Astrocyte (in vitro differentiated cells and primary cell): Measurements from ENCODE around the gene FGF8. TPM values are rescaled to one million over a fixed set of nuclear protein-coding genes. Genes with fewer than 3 reads are reported as not detected.

ENCODE experiments used
- DNase-seq: peaks from one replicate; pipeline ENCODE4 v3.0.0-alpha.2; 2010; ENCODE audit warnings: low read depth
- FAIRE-seq: peaks from 2 replicates; lab custom pipeline; 2011; peaks lifted over from hg19 to GRCh38; lab: Jason Lieb, UNC
- H2AFZ ChIP-seq: 2 replicates; pipeline ENCODE4 v1.6.0; 2012; ENCODE audit warnings: low read depth, low read length, inconsistent platforms
- H3K27ac ChIP-seq: 2 replicates; pipeline ENCODE4 v1.5.1; 2011; ENCODE audit warnings: low read depth, low read length, inconsistent platforms
- H3K27me3 ChIP-seq: 2 replicates; pipeline ENCODE4 v1.6.0; 2011; ENCODE audit warnings: low read length, inconsistent platforms; ENCODE audit not compliant: insufficient read depth
- H3K36me3 ChIP-seq: 2 replicates; pipeline ENCODE4 v1.5.1; 2011; ENCODE audit warnings: low read length, inconsistent platforms; ENCODE audit not compliant: insufficient read depth
- H3K4me1 ChIP-seq: 2 replicates; pipeline ENCODE4 v1.5.1; 2011; ENCODE audit warnings: low read length, inconsistent platforms; ENCODE audit not compliant: insufficient read depth
- H3K4me2 ChIP-seq: 2 replicates; pipeline ENCODE4 v1.6.0; 2012; ENCODE audit warnings: low read length, inconsistent platforms
- H3K4me3 ChIP-seq: 2 replicates; pipeline ENCODE4 v1.5.1; 2011; ENCODE audit warnings: low read depth, mild to moderate bottlenecking, low read length, inconsistent platforms; ENCODE audit not compliant: insufficient read depth
- H3K79me2 ChIP-seq: 2 replicates; pipeline ENCODE4 v1.6.0; 2012; ENCODE audit warnings: mild to moderate bottlenecking, low read length, inconsistent platforms; ENCODE audit not compliant: insufficient read depth
- H3K9ac ChIP-seq: 2 replicates; pipeline ENCODE4 v1.6.0; 2012; ENCODE audit warnings: mild to moderate bottlenecking, low read length, inconsistent platforms
- H3K9me3 ChIP-seq: 2 replicates; pipeline ENCODE4 v1.5.1; 2012; ENCODE audit warnings: low read depth, mild to moderate bottlenecking, low read length, inconsistent platforms; ENCODE audit not compliant: insufficient read depth
- H4K20me1 ChIP-seq: 2 replicates; pipeline ENCODE4 v1.6.0; 2012; ENCODE audit warnings: low read length, inconsistent platforms; ENCODE audit not compliant: insufficient read depth
- H3K27ac Mint-ChIP-seq: one replicate; pipeline ENCODE4 v1.8.0; 2021; ENCODE audit warnings: mild to moderate bottlenecking, mixed read lengths; ENCODE audit not compliant: unreplicated experiment
- H3K27me3 Mint-ChIP-seq: one replicate; pipeline ENCODE4 v1.8.0; 2021; ENCODE audit warnings: low read depth, mixed read lengths; ENCODE audit not compliant: unreplicated experiment
- H3K36me3 Mint-ChIP-seq: one replicate; pipeline ENCODE4 v1.8.0; 2021; ENCODE audit warnings: low read depth, mixed read lengths; ENCODE audit not compliant: unreplicated experiment
- H3K4me1 Mint-ChIP-seq: one replicate; pipeline ENCODE4 v1.8.0; 2021; ENCODE audit warnings: low read depth, mixed read lengths; ENCODE audit not compliant: unreplicated experiment
- H3K4me3 Mint-ChIP-seq: one replicate; pipeline ENCODE4 v1.8.0; 2021; ENCODE audit warnings: mild to moderate bottlenecking, moderate library complexity, mixed read lengths; ENCODE audit not compliant: unreplicated experiment
- H3K9me3 Mint-ChIP-seq: one replicate; pipeline ENCODE4 v1.8.0; 2021; ENCODE audit warnings: mild to moderate bottlenecking, mixed read lengths; ENCODE audit not compliant: unreplicated experiment
- CTCF ChIP-seq: IDR thresholded peaks from 2 replicates; pipeline ENCODE4 v1.5.1; 2011; ENCODE audit warnings: low read depth, mild to moderate bottlenecking, inconsistent platforms, low read length, moderate library complexity; ENCODE audit not compliant: insufficient read depth
- EZH2 ChIP-seq: IDR thresholded peaks from 2 replicates; pipeline ENCODE4 v1.6.1; 2012; ENCODE audit warnings: mild to moderate bottlenecking, low read length, inconsistent platforms; ENCODE audit not compliant: insufficient read depth
- total RNA-seq: library from RNA; stranded (reverse); gene quantifications from 2 replicates; pipeline ENCODE4 v1.2.1, GENCODE V29; 2021

Gene FGF8
- total RNA-seq, 1 donor from 2014 or later: 0.61 TPM

GRCh38 chr10:101771380-101771779 is 4.5 kb downstream of the FGF8 start:
- Mint-ChIP-seq H3K9me3 (peaks cover 5% of the 10 kb centered on the region), H3K27me3 (peaks cover 65% of the 10 kb centered on the region)
- no peaks in the 10 kb centered on the region for H3K36me3 ChIP-seq

GRCh38 chr10:101770331-101771215 is 5.3 kb downstream of the FGF8 start:
- no peak overlapping the region for H2AFZ ChIP-seq
- Mint-ChIP-seq H3K4me3 (no peak overlapping the region), H3K9me3 (peaks cover 5% of the 10 kb centered on the region), H3K27me3 (peaks cover 71% of the 10 kb centered on the region), H3K27ac (no peak overlapping the region), H3K36me3 (peaks cover 15% of the 10 kb centered on the region), H3K4me1 (no peaks in the 10 kb centered on the region)
- no peaks in the 10 kb centered on the region for H3K9me3 ChIP-seq
- no peak overlapping the region for H3K9ac ChIP-seq
- H4K20me1 ChIP-seq: peaks cover 10% of the 10 kb centered on the region
- no peak overlapping the region for H3K4me2 ChIP-seq
- no peaks in the 10 kb centered on the region for H3K4me1 ChIP-seq
- DNase-seq (no peak), FAIRE-seq (no peak)
- TF ChIP-seq EZH2 (no peak), CTCF (no peak)
- H3K36me3 ChIP-seq: no peaks in the 10 kb centered on the region
- no peaks in the 10 kb centered on the region for H3K79me2 ChIP-seq
- no peak overlapping the region for H3K4me3 ChIP-seq
- no peak overlapping the region for H3K27ac ChIP-seq
- peaks cover 53% of the 10 kb centered on the region for H3K27me3 ChIP-seq

More at GRCh38 chr10:101771380-101771779, 4.5 kb downstream of the FGF8 start:
- no peaks in the 10 kb centered on the region for H3K4me1 Mint-ChIP-seq
- Histone ChIP-seq H4K20me1 (peaks cover 10% of the 10 kb centered on the region), H3K27me3 (peaks cover 53% of the 10 kb centered on the region), H3K9me3 (no peaks in the 10 kb centered on the region), H3K9ac (no peak overlapping the region), H3K4me2 (no peak overlapping the region), H3K27ac (no peak overlapping the region), H3K4me1 (no peaks in the 10 kb centered on the region), H2AFZ (no peak overlapping the region), H3K4me3 (no peak overlapping the region), H3K79me2 (no peaks in the 10 kb centered on the region)
- peaks cover 15% of the 10 kb centered on the region for H3K36me3 Mint-ChIP-seq
- no peak overlapping the region for H3K27ac Mint-ChIP-seq
- FAIRE-seq (no peak), DNase-seq (no peak)
- no peak overlapping the region for H3K4me3 Mint-ChIP-seq
- TF ChIP-seq EZH2: no peak

- Histone ChIP-seq H3K4me2 (no peak overlapping the region), H3K27me3 (peaks cover 51% of the 10 kb centered on the region)
- no peak for DNase-seq
These were observed 6.3 kb downstream of the FGF8 start for GRCh38 chr10:101769541-101770180.

More at GRCh38 chr10:101769541-101770180, 6.3 kb downstream of the FGF8 start:
- H3K4me3 Mint-ChIP-seq: no peak overlapping the region
- H3K27me3 Mint-ChIP-seq: peaks cover 77% of the 10 kb centered on the region
- H3K36me3 Mint-ChIP-seq: peaks cover 15% of the 10 kb centered on the region
- Histone ChIP-seq H3K79me2 (no peaks in the 10 kb centered on the region), H3K36me3 (no peaks in the 10 kb centered on the region), H3K9ac (no peak overlapping the region), H3K4me3 (no peak overlapping the region), H3K4me1 (no peaks in the 10 kb centered on the region), H3K9me3 (no peaks in the 10 kb centered on the region), H4K20me1 (peaks cover 10% of the 10 kb centered on the region), H2AFZ (no peak overlapping the region), H3K27ac (no peak overlapping the region)
- FAIRE-seq: no peak
- H3K4me1 Mint-ChIP-seq: no peaks in the 10 kb centered on the region
- H3K27ac Mint-ChIP-seq: no peak overlapping the region
- H3K9me3 Mint-ChIP-seq: peaks cover 5% of the 10 kb centered on the region
- TF ChIP-seq EZH2 (no peak), CTCF (no peak)
